Suprapubic skin (tissue), 4 donors: ENCODE results near the gene PCDHB16. TPM values are rescaled to one million over a fixed set of nuclear protein-coding genes. Genes with fewer than 3 reads are reported as not detected.
"Not testable (repeated sequence)": the region's sequence is repeated elsewhere in the genome, so short reads cannot be mapped to it uniquely, and the experiment has no call there.

Source experiments
- DNase-seq, 2 donors: peaks; one replicate each; pipeline ENCODE4 v3.0.0-alpha.2; 2019; ENCODE audit warnings: low spot score in 2 of 2
- H3K27ac ChIP-seq: fragments of 200-600 bp; sonication (generic); one replicate; pipeline ENCODE4 v1.5.1; 2019
- H3K27me3 ChIP-seq: fragments of 200-600 bp; sonication (generic); one replicate; pipeline ENCODE4 v1.5.1; 2019
- H3K36me3 ChIP-seq: fragments of 200-600 bp; sonication (generic); one replicate; pipeline ENCODE4 v1.5.1; 2019
- H3K4me1 ChIP-seq: fragments of 200-600 bp; sonication (generic); one replicate; pipeline ENCODE4 v1.5.1; 2019
- H3K4me3 ChIP-seq: fragments of 200-600 bp; sonication (generic); one replicate; pipeline ENCODE4 v1.5.1; 2019; ENCODE audit warnings: mild to moderate bottlenecking
- H3K9me3 ChIP-seq: fragments of 200-600 bp; sonication (generic); one replicate; pipeline ENCODE4 v1.5.1; 2019
- EP300 ChIP-seq: sonication (generic); formaldehyde crosslinking; IDR thresholded peaks from one replicate; pipeline ENCODE4 v1.6.1; 2017; ENCODE audit warnings: antibody characterized with exemption
- POLR2A ChIP-seq, 2 donors: fragments of 450-650 bp; IDR thresholded peaks; one replicate each; pipeline ENCODE4 v1.6.1; 2017; ENCODE audit warnings: antibody characterized with exemption in 2 of 2, mild to moderate bottlenecking in 2 of 2, moderate library complexity in 2 of 2
- POLR2AphosphoS5 ChIP-seq, 3 donors: sonication (generic); formaldehyde crosslinking; IDR thresholded peaks; one replicate each; pipeline ENCODE4 v1.6.1; 2017; ENCODE audit warnings: antibody characterized with exemption in 3 of 3
- WGBS: methylation state at CpG from one replicate; pipeline ENCODE4 v1.1.5; 2018; 5-methylcytosine and 5-hydroxymethylcytosine counted together
- total RNA-seq, 4 donors: library from RNA; depleted of rRNA; stranded (reverse); fragments of >200 nt; gene quantifications; one replicate each; pipeline ENCODE4 v1.1.0, GENCODE V29; 2016
- TF ChIP-seq, protein P1 (sequence below), 2 donors: fragments of 200-600 bp in 1 of 2; fragments of 450-650 bp in 1 of 2; sonication (generic) in 1 of 2; IDR thresholded peaks; one replicate each; pipeline ENCODE4 v1.5.1; 2016 to 2019; ENCODE audit warnings: antibody characterized with exemption in 2 of 2, mild to moderate bottlenecking in 1 of 2, moderate library complexity in 1 of 2

Gene PCDHB16
- total RNA-seq, 4 donors from 2014 or later = 2.9 to 4.8 (median 3.2) TPM

- Histone ChIP-seq H3K27ac (no peak within 1 kb of the TSS), H3K36me3 (no peaks in the 10 kb centered on the region), H3K9me3 (peaks cover 24% of the 10 kb centered on the region), H3K4me3 (peak within 1 kb of the TSS; percentile 27), H3K27me3 (no peaks in the 10 kb centered on the region), H3K4me1 (no peaks in the 10 kb centered on the region)
- no peak for DNase-seq
- WGBS = 39% methylated on average over 15 of the region's 15 CpGs
- no peak for TF ChIP-seq POLR2AphosphoS5 (IDR thresholded peaks at IDR 0.05)
- TF ChIP-seq, protein P1, sequence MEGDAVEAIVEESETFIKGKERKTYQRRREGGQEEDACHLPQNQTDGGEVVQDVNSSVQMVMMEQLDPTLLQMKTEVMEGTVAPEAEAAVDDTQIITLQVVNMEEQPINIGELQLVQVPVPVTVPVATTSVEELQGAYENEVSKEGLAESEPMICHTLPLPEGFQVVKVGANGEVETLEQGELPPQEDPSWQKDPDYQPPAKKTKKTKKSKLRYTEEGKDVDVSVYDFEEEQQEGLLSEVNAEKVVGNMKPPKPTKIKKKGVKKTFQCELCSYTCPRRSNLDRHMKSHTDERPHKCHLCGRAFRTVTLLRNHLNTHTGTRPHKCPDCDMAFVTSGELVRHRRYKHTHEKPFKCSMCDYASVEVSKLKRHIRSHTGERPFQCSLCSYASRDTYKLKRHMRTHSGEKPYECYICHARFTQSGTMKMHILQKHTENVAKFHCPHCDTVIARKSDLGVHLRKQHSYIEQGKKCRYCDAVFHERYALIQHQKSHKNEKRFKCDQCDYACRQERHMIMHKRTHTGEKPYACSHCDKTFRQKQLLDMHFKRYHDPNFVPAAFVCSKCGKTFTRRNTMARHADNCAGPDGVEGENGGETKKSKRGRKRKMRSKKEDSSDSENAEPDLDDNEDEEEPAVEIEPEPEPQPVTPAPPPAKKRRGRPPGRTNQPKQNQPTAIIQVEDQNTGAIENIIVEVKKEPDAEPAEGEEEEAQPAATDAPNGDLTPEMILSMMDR (IDR thresholded peaks at IDR 0.05) = no peak
Measured at GRCh38 chr5:141223112-141223783, 41.1 kb downstream of the PCDHB16 start, which contains the start of gene PCDHB14. TSS of gene PCDHB14 (plus strand) at chr5:141223343. CDS start at chr5:141223506, 163 bp downstream.

GRCh38 chr5:141224844-141225243, 42.7 kb downstream of the PCDHB16 start:
- not testable (repeated sequence) for DNase-seq, H3K4me3 ChIP-seq, H3K36me3 ChIP-seq, H3K27ac ChIP-seq, H3K27me3 ChIP-seq, H3K4me1 ChIP-seq
- peaks cover 20% of the 10 kb centered on the region for H3K9me3 ChIP-seq
- 17% methylated on average over 10 of the region's 40 CpGs for WGBS

DNA sequence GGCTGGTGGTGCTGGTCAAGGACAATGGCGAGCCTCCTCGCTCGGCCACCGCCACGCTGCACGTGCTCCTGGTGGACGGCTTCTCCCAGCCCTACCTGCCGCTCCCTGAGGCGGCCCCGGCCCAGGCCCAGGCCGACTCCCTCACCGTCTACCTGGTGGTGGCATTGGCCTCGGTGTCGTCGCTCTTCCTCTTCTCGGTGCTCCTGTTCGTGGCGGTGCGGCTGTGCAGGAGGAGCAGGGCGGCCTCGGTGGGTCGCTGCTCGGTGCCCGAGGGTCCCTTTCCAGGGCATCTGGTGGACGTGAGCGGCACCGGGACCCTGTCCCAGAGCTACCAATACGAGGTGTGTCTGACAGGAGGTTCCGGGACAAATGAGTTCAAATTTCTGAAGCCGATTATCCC, 43.2 kb downstream of the PCDHB16 start:
- not testable (repeated sequence) for H3K4me1 ChIP-seq, DNase-seq, H3K4me3 ChIP-seq, H3K27me3 ChIP-seq, H3K27ac ChIP-seq, H3K36me3 ChIP-seq
- 47% methylated on average over 22 of the region's 30 CpGs for WGBS
- peaks cover 21% of the 10 kb centered on the region for H3K9me3 ChIP-seq

DNA sequence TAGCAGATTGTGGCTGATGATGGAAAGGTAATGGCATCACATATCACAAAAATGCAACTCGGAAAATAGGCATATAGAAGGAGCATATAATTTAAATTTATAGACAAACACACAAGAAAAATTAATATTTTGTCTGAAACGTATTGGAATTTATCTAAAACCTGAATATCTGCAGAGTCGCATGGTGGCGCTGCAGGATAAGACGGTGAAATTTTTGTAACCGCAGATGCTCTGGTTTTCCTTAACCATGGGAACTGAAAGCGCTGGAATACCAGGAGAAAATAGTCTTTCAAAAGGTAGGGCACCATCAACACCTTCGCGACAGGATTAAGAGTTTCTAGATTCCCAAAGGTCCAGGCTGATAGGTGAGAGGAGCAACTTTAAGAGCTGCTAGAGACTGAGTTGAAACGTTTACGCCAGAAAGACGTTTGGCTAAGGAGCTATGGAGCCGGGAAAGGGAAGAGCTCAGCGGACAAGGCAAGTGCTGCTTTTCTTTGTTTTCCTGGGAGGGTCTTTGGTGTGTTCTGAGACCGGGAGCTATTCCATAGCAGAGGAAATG, 52.0 kb downstream of the PCDHB16 start:
- H3K9me3 ChIP-seq = peaks cover 67% of the 10 kb centered on the region
- H3K4me1 ChIP-seq = no peaks in the 10 kb centered on the region
- WGBS = 9% methylated on average over 15 of the region's 15 CpGs
- DNase-seq = no peak
- TF ChIP-seq POLR2A (IDR thresholded peaks at IDR 0.05) = no peak
- no peak for TF ChIP-seq POLR2AphosphoS5 (IDR thresholded peaks at IDR 0.05)
- TF ChIP-seq EP300 = no peak
- TF ChIP-seq, protein P1 (IDR thresholded peaks at IDR 0.05) = no peak
- peak overlapping the region; percentile 13 for H3K4me3 ChIP-seq
- H3K36me3 ChIP-seq = no peaks in the 10 kb centered on the region
- H3K27me3 ChIP-seq = no peaks in the 10 kb centered on the region
- H3K27ac ChIP-seq = no peak overlapping the region

Other genes with a start within 250 kb of the PCDHB16 start
- under 1 TPM in 1 of 4 donors, not detected in 3; 0.13 TPM for gene PCDHAC2, start 215.9 kb upstream of the PCDHB16 start, total RNA-seq
- not detected for gene PCDHB1, start 131.0 kb upstream of the PCDHB16 start, total RNA-seq
- gene PCDHB2, start 87.8 kb upstream of the PCDHB16 start, total RNA-seq = 1 to 10 TPM; 2.2 to 5.4 (median 4.2) TPM
- 1 to 10 TPM; 1.1 to 2.5 (median 2.0) TPM for gene PCDHB3, start 81.9 kb upstream of the PCDHB16 start, total RNA-seq
- 1 to 10 TPM; 1.8 to 5.6 (median 2.0) TPM for gene PCDHB4, start 60.6 kb upstream of the PCDHB16 start, total RNA-seq
- gene PCDHB5, start 47.2 kb upstream of the PCDHB16 start, total RNA-seq = 1 to 10 TPM in 2 of 4 donors, under 1 TPM in 2; 0.72 to 6.2 (median 1.9) TPM
- gene PCDHB6, start 32.3 kb upstream of the PCDHB16 start, total RNA-seq = 1 to 10 TPM in 2 of 4 donors, under 1 TPM in 1, not detected in 1; 0.76 to 2.2 (median 1.7) TPM
- gene PCDHB7, start 9.7 kb upstream of the PCDHB16 start, total RNA-seq = 1 to 10 TPM in 1 of 4 donors, under 1 TPM in 3; 0.49 to 1.2 (median 0.78) TPM
- under 1 TPM in 3 of 4 donors, not detected in 1; 0.62 to 0.93 (median 0.68) TPM for gene PCDHB8, start 4.6 kb upstream of the PCDHB16 start, total RNA-seq
- gene PCDHB9, start 4.8 kb downstream of the PCDHB16 start, total RNA-seq = 1 to 10 TPM; 1.1 to 3.2 (median 2.5) TPM
- 1 to 10 TPM in 3 of 4 donors, under 1 TPM in 1; 0.60 to 1.4 (median 1.2) TPM for gene PCDHB10, start 10.0 kb downstream of the PCDHB16 start, total RNA-seq
- 1 to 10 TPM in 3 of 4 donors, under 1 TPM in 1; 0.98 to 2.8 (median 1.2) TPM for gene PCDHB11, start 17.2 kb downstream of the PCDHB16 start, total RNA-seq
- gene PCDHB12, start 26.3 kb downstream of the PCDHB16 start, total RNA-seq = 1 to 10 TPM in 1 of 4 donors, under 1 TPM in 3; 0.83 to 2.2 (median 0.95) TPM
- 1 to 10 TPM; 5.9 to 10.0 (median 6.2) TPM for gene PCDHB13, start 31.5 kb downstream of the PCDHB16 start, total RNA-seq
- gene PCDHB14, start 41.0 kb downstream of the PCDHB16 start, total RNA-seq = 1 to 10 TPM; 2.5 to 6.5 (median 6.0) TPM
- gene PCDHB15, start 63.0 kb downstream of the PCDHB16 start, total RNA-seq = 1 to 10 TPM in 3 of 4 donors, under 1 TPM in 1; 0.68 to 2.3 (median 1.6) TPM
- 1 to 10 TPM in 2 of 4 donors, under 1 TPM in 2; 0.57 to 4.5 (median 0.99) TPM for gene SLC25A2, start 121.7 kb downstream of the PCDHB16 start, total RNA-seq
- 10 to 100 TPM; 47.3 to 70.3 (median 62.7) TPM for gene TAF7, start 138.4 kb downstream of the PCDHB16 start, total RNA-seq
- under 1 TPM; 0.26 to 0.38 (median 0.33) TPM for gene PCDHGA1, start 148.1 kb downstream of the PCDHB16 start, total RNA-seq
- gene PCDHGA2, start 156.4 kb downstream of the PCDHB16 start, total RNA-seq = 1 to 10 TPM; 2.0 to 3.4 (median 2.9) TPM
- gene PCDHGA3, start 161.4 kb downstream of the PCDHB16 start, total RNA-seq = 1 to 10 TPM; 1.3 to 2.3 (median 1.7) TPM
- 1 to 10 TPM; 1.2 to 4.3 (median 2.8) TPM for gene PCDHGB1, start 167.7 kb downstream of the PCDHB16 start, total RNA-seq
- gene PCDHGA4, start 172.6 kb downstream of the PCDHB16 start, total RNA-seq = 1 to 10 TPM; 2.0 to 5.6 (median 3.2) TPM
- gene PCDHGB2, start 177.6 kb downstream of the PCDHB16 start, total RNA-seq = 1 to 10 TPM; 2.6 to 6.5 (median 3.8) TPM
- 1 to 10 TPM; 1.5 to 4.0 (median 2.7) TPM for gene PCDHGA5, start 181.8 kb downstream of the PCDHB16 start, total RNA-seq
- 1 to 10 TPM; 4.3 to 9.7 (median 7.5) TPM for gene PCDHGB3, start 187.9 kb downstream of the PCDHB16 start, total RNA-seq
- gene PCDHGA6, start 191.5 kb downstream of the PCDHB16 start, total RNA-seq = 1 to 10 TPM; 3.3 to 7.3 (median 5.3) TPM
- gene PCDHGA7, start 200.4 kb downstream of the PCDHB16 start, total RNA-seq = 1 to 10 TPM; 2.7 to 5.6 (median 4.5) TPM
- 10 to 100 TPM in 1 of 4 donors, 1 to 10 TPM in 3; 4.1 to 10.3 (median 7.2) TPM for gene PCDHGB4, start 205.3 kb downstream of the PCDHB16 start, total RNA-seq
- 1 to 10 TPM; 1.1 to 5.1 (median 2.1) TPM for gene PCDHGA8, start 210.2 kb downstream of the PCDHB16 start, total RNA-seq
- gene PCDHGB5, start 215.6 kb downstream of the PCDHB16 start, total RNA-seq = 10 to 100 TPM; 13.3 to 27.4 (median 15.3) TPM
- gene PCDHGA9, start 220.4 kb downstream of the PCDHB16 start, total RNA-seq = 10 to 100 TPM in 1 of 4 donors, 1 to 10 TPM in 3; 4.9 to 20.8 (median 7.9) TPM
- gene PCDHGB6, start 225.6 kb downstream of the PCDHB16 start, total RNA-seq = 10 to 100 TPM in 1 of 4 donors, 1 to 10 TPM in 3; 4.5 to 13.8 (median 8.2) TPM
- 10 to 100 TPM in 2 of 4 donors, 1 to 10 TPM in 2; 7.0 to 23.6 (median 10.3) TPM for gene PCDHGA10, start 230.6 kb downstream of the PCDHB16 start, total RNA-seq
- 10 to 100 TPM in 2 of 4 donors, 1 to 10 TPM in 2; 9.2 to 18.3 (median 9.9) TPM for gene PCDHGB7, start 235.3 kb downstream of the PCDHB16 start, total RNA-seq
- 10 to 100 TPM in 1 of 4 donors, 1 to 10 TPM in 3; 3.4 to 14.3 (median 6.9) TPM for gene PCDHGA11, start 238.7 kb downstream of the PCDHB16 start, total RNA-seq
- 10 to 100 TPM in 1 of 4 donors, 1 to 10 TPM in 3; 2.9 to 13.4 (median 6.6) TPM for gene PCDHGA12, start 248.1 kb downstream of the PCDHB16 start, total RNA-seq